Dermis lymphatic vessel endothelial cell (primary cell): ENCODE measurements around the gene DHRS11. TPM values are rescaled to one million over a fixed set of nuclear protein-coding genes. Genes with fewer than 3 reads are reported as not detected.

Experiments
- total RNA-seq: library from RNA; depleted of rRNA; stranded (reverse); fragments of >200 nt; gene quantifications from 2 replicates; pipeline ENCODE4 v1.2.1, GENCODE V29; 2014

The DHRS11 gene, protein sequence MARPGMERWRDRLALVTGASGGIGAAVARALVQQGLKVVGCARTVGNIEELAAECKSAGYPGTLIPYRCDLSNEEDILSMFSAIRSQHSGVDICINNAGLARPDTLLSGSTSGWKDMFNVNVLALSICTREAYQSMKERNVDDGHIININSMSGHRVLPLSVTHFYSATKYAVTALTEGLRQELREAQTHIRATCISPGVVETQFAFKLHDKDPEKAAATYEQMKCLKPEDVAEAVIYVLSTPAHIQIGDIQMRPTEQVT
- 5.0 and 8.1 TPM in 2 replicates for total RNA-seq

DNA sequence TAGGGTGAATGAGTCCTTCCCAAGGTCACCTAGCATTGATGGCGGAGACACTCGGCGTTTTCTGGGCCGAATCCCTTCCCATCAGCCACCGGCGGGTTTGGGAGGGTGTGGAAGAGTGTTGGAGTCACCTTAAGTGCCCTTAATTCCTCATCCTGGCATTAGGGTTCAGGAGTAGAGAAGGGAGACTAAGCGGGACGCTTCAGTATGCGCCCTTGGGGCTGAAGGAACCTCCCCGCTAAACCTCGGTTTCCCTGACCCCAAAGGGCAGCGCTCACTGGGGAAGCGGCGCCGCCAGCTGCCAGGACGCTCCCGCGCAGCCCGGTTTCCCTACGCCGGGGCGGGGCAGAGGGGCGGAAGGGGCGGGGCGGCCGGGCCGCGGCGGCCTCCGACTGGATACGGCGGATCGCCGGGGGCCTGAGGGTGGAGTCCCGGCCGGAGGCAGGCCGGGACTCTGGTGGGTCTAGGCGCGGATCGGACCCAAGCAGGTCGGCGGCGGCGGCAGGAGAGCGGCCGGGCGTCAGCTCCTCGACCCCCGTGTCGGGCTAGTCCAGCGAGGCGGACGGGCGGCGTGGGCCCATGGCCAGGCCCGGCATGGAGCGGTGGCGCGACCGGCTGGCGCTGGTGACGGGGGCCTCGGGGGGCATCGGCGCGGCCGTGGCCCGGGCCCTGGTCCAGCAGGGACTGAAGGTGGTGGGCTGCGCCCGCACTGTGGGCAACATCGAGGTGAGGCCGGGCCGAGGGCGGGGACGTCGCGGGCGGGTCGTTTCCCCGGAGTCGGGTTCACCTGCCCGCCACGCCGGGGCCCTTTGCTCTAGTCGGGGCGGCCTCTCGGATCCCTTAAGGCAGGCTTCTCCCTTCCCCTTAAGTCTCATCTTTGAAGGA lies at the start of gene DHRS11:
Gene DHRS11 (plus strand): TSS at position 446 of the 882 bp plus-strand sequence. CDS start 131 bp downstream, at position 577.

DNA sequence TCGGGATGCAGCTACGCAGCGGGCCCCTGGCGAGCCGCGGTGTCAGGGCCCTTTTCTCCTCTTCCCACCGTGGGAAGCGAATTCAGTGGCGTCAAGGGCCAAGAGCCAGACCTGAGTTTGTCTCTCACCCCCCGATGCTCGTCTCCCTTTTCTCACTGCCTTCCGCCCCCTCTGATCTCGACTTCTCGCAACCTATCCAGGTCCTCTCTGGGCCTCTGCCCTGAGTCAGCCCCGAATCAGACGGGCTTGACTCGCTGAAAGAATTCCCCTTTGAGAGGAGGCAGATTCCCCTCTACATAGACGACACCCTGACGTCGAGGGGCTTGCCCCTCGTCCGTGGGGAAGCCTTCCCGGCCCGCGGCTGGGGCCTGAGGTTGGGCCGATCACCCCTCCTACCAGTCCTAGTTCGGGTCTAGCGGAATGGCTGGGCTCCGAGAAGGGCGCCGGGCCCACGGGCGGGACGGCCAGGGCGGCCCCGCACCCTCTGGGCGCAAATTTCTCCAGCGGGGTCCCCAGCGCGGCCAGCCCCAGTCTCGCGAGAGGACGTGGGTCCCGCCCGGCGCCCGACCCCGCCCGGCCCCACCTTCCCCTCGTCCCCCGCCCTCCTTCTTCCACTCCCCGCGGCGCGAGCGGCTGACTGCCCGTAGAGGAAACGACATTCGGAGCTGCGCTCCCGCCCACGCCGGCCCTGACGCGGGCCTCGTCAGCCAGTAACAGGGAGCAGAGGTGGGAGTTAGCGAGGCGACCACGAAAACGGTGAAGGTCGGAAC lies 47.2 kb upstream of the DHRS11 start, which contains the start of gene GGNBP2:
Gene GGNBP2 (plus strand): TSS at position 613 of the 770 bp plus-strand sequence. CDS start 806 bp downstream, outside the sequence.

DNA sequence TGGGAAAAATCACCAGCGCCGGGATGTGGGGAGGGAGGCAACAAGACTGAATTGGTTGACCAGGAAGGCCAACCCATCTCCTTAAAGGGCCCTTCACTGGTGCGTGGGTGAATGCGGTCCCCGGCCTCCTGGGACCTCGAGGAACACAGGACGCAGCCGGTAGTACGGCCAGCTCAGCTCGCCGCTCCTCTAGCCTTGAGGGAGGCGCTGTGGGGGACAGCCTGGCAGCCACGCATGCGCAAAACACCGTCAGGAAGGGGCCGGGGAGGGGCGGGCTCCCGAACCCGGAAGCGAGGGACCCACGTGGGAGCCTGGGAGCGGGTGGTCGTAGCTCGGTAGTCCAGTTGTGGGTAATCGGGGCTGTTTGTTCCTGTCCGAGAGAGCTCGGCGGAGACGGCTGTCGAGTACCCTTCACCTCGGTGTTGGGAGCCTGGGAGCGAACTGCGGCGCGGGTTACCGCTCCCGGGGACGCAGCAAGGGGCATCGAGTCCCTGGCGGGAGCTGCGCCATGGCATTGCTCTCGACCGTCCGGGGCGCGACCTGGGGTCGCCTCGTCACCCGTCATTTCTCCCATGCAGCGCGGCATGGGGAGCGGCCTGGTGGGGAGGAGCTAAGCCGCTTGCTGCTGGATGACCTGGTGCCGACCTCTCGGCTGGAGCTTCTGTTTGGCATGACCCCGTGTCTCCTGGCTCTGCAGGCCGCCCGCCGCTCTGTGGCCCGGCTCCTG lies 9.8 kb downstream of the DHRS11 start, which contains the start of gene MRM1:
Gene MRM1 (plus strand): TSS at position 281 of the 727 bp plus-strand sequence. CDS start 228 bp downstream, at position 509.

Other genes with a start within 250 kb of the DHRS11 start
- gene TBC1D3H, start 203.4 kb upstream of the DHRS11 start, total RNA-seq = not detected in 2 replicates
- 28.9 and 30.3 TPM in 2 replicates for gene ZNHIT3, start 105.2 kb upstream of the DHRS11 start, total RNA-seq
- gene MYO19, start 57.0 kb upstream of the DHRS11 start, total RNA-seq = 24.4 and 29.9 TPM in 2 replicates
- gene PIGW, start 56.9 kb upstream of the DHRS11 start, total RNA-seq = 7.2 and 7.7 TPM in 2 replicates
- 44.3 and 49.1 TPM in 2 replicates for gene GGNBP2, start 47.0 kb upstream of the DHRS11 start, total RNA-seq
- gene MRM1, start 9.7 kb downstream of the DHRS11 start, total RNA-seq = 2.1 and 3.5 TPM in 2 replicates